Measurements from ENCODE around the gene PIP5K1C. TPM values are rescaled to one million over a fixed set of nuclear protein-coding genes. Genes with fewer than 3 reads are reported as not detected.

The PIP5K1C gene
- polyA plus RNA-seq, 12 donors = 16.0 to 30.4 (median 19.9) TPM; not detected in 1

- DNase-seq = no peak
These were observed 5.0 kb downstream of the PIP5K1C start for GRCh38 chr19:3695124-3695733.

DNA sequence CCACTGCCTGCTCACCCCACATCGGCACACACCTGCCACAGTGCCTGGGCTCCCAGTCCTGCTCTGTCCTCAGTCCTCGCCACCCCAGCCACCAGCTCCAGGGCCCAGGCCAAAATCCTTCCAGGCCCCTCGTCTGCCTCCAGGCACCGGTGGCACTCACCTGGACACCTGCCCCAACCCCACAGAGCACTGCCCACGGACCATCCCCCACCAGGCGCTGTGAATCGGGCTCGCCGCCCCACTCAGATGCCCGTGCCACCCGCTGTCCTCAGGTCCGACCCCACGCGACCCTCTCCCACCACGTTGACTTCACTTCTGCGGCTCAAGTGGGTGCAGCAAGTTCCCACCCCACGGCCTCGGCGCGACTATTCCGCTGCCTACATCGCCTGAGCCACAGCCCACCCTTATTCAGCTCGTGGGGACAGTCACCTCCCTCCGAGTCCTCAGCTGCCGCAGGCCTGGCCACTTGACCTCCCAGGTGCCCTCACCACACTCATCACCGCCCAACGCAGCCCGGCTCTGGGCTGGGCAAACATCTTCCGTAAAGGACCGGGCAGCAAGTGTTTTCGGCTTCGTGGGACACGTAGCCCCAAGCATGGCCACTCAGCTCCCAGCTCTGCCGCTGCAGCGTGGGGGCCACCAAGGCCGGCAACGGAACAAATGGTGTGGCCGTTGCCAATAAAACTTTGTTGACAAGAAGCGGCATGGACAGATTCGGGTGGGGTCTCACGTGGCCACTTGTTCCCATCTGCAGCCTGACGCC lies 5.7 kb downstream of the PIP5K1C start:
- DNase-seq = no peak

DNA sequence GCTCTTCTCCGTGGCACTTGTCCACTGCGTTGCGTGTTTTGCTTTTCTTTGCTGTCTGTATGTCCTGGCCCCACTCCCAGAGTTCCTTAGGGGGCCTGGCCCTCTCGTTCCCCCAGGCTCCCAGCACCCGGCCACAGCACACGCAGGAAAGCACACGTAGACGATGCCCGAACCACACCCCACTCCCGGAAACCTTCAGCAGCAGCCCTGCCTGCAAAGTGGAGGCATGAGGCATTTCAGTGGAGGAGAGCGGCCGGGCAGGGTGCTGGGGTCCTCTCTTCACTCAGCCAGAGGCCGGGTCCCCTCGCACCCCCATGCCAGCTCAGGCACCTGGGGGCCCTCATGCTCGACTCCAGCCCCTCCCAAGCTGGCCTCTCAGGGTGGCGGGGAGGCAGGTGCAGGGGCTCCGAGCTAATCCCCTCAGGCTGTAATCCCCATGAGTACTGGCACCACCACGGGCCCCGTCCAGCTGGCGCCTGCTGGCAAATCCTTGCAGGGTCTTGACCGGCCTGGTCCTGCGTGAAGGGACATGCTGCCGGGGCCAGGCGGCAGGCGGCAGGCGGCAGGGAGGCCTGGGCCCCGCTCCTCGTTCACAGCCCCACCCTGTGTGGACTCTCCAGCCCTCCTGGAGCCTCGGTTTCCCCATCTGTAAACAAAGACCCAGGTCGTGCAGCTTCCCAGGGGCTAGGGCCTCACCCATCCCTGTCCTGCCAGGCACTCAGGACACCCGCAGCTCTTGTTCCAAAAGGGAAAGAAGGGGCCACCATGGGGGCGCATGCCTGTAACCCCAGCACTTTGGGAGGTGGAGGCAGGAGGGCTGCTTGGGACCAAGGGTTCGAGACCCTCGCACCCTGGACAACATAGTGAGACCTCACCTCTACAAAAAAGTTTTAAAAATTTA lies 7.0 kb downstream of the PIP5K1C start:
- DNase-seq = no peak

GRCh38 chr19:3692141-3693024 lies 7.9 kb downstream of the PIP5K1C start:
- DNase-seq = no peak

- no peak for DNase-seq
These were observed 8.5 kb downstream of the PIP5K1C start for GRCh38 chr19:3691726-3692125.

- DNase-seq = no peak
These were observed 8.9 kb downstream of the PIP5K1C start for GRCh38 chr19:3691372-3691716.

DNA sequence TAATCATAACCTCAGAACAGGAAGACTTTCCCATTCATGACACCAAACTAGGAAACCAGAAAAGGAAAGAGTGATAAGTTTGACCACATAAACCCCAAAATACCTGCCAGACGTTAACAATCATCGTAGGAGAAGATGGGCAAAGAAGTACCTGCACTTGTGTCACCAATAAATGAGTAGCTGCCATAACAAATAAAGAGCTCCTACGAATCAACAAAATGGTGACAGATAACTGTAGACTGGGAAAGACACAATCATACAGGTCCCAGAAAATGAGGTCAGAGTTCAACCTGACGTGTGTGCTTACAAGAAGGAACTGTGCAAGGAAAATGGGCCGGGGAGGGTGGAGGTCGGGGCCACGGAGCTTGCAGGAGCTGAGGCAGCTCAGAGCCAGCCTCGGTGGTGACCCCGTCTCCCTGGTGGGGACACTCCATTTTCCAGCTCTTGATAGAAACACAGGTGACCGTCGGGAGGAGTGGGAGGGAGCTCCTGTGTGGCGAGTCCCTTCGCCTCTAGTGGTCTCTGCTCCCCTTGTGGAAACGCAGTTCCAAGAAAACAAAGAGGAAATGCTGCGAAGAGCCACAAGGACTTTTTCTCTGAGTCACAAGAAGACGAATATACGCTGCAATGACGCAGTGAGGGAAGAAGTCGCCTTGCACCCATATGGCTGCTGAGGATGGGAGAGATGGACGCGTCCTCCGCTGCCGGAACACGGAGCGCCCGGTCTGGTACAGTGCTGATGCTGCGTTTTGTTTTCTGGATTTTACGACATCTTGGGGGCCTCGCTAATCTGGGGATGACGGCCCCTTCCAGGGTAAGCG lies 9.5 kb downstream of the PIP5K1C start:
- DNase-seq = no peak

- no peak for DNase-seq
These were observed 12.2 kb downstream of the PIP5K1C start for GRCh38 chr19:3687774-3688706.

- DNase-seq = no peak
These were observed 12.9 kb downstream of the PIP5K1C start for GRCh38 chr19:3687393-3687773.

- DNase-seq = no peak
These were observed 15.4 kb downstream of the PIP5K1C start for GRCh38 chr19:3684817-3685410.

DNA sequence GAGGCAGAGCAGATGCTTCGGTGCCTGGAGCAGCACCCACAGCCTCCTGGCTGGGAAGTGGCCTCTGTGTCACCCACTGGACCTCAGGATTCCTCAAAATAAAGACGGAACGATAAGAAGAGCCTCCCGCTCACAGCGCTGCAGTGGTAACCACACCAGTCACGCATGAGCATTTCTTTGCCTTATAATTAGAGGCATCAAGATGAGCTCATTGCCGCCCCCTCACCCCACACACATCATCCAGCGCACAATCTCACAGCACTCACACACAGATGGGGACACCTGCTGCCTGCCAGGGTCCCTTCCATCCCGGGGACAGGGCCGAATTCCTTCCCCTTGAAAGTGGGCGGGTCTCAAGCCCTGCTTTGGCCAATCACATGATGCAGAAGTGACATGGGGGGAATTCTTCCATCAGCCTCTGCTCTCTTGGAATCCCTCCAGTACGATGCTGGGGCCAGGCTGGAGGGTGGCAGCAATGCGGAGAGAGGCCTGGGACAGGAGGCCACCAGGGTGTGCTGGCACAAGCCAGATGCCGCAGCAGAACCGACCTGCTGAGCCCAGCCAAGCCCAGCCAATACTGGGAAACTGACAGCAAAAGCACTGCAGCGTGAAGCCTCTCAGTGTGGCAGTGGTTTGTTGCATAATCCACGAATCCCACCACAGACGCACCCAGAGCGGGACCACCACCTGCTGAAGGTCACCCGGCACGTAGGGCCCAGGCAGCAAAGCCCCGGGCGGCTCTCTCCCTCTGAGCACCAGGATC lies 16.0 kb downstream of the PIP5K1C start:
- no peak for DNase-seq

DNA sequence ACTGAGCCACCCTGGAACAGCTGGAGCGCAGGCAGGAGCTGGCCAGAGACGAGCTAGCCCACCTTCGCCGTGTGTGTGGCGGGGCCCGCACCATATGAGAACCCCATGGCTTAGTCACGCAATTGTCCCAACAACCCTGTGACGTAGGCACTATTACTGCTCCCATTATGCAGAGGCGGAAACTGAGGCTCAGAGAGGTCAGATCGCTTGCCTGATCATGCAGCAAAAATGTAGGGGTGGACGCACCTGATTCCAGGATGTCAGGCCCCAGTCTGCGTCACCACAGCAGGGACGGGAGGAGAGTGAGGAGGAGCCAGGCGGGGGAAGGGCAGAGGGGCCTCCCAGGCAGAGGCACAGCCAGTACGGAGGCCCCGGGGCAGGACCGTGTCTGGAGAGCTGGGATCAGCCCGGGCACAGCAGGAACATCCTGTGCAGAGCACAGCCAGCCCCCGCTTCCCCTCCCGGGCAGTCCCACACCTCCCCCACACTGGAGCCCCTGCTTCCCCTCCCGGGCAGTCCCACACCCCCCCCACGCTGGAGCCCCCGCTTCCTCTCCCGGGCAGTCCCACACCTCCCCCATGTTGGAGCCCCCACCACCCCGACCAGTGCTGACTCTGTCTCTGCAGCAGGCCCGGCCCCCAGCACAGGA lies 16.7 kb downstream of the PIP5K1C start:
- no peak for DNase-seq

GRCh38 chr19:3682741-3683404 lies 17.4 kb downstream of the PIP5K1C start:
- no peak for DNase-seq

GRCh38 chr19:3682286-3682685 lies 18.0 kb downstream of the PIP5K1C start:
- DNase-seq = no peak

DNA sequence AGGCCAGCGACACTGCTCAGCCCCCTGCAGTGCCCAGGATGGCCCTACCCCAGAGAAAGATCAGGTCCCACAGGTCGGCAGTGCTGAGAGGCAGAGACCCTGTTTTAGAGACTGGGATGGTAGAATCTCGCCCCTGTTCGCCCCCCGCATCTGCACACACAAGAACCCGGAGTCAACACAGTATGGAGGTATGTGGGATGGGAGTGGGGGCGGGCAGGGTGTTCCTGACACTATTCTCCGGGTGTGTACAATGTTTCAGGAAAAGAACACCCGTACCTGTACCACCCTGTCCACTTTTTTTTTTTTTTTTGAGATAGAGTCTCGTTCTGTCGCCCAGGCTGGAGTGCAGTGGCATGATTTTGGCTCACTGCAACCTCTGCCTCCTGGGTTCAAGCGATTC lies 19.3 kb downstream of the PIP5K1C start:
- DNase-seq = no peak

DNA sequence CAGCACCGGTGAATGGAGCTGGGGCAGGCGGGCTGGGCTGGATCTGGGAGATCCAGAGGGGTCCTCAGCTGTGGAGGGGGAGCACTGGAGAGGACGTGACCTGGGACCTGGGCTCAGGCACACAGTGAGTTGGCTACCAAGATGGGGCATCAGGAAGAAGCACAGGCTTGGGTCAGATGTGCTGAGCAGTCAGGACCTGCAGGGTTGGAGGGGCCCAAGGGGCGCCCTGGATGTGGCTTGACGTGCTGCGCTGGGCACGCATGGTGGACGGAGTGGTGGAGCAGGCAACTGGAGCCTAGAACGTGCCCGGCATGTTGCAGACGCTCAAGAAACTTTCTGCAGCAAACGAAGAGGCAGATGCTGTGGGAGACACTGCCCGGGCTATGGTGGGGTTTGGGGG lies 20.7 kb downstream of the PIP5K1C start:
- no peak for DNase-seq

DNA sequence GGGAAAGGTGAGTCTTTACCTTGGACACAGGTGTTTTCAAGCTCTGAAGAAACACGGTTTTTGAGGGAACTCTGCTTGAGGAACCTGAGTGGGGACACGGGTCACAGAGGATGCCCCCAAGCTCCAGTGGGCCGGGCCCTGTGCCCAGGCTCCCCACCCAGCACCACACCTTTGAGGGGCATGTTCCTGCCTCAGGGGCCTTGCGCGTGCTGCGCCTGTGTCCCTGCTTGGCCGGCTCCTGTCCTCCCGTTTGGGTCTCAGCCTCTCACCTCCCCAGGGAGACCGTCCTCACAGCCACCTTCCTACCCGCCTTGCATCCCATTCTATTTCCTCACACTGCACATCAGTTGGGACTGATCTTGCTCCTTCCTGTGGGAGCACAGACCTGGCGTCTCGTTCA lies 21.1 kb downstream of the PIP5K1C start:
- DNase-seq = no peak

All from muscle of arm (tissue), 12 donors.